Neural cell (in vitro differentiated cells): ENCODE data around the gene CPXM1.

Experiments used
- CTCF ChIP-seq: fragments of 450-650 bp; IDR thresholded peaks from 2 replicates; pipeline ENCODE4 v1.5.1; 2014; ENCODE audit warnings: antibody characterized with exemption, mild to moderate bottlenecking, moderate library complexity; ENCODE audit not compliant: poor library complexity, severe bottlenecking
- EP300 ChIP-seq: fragments of 450-650 bp; conservative IDR thresholded peaks from 2 replicates; pipeline ENCODE4 v1.6.1; 2014; ENCODE audit warnings: antibody characterized with exemption, mild to moderate bottlenecking, moderate library complexity; ENCODE audit not compliant: poor library complexity, severe bottlenecking
- EZH2 ChIP-seq: fragments of 200-600, 300-800 bp; shearing (Covaris generic), sonication (generic); IDR thresholded peaks from 2 replicates; pipeline ENCODE4 v1.6.1; 2014; ENCODE audit warnings: antibody characterized with exemption, low read length, borderline replicate concordance, mild to moderate bottlenecking; ENCODE audit not compliant: insufficient read depth, poor library complexity, severe bottlenecking
- POLR2AphosphoS5 ChIP-seq: IDR thresholded peaks from 2 replicates; pipeline ENCODE4 v1.6.1; 2012
- RAD21 ChIP-seq: fragments of 450-650 bp; conservative IDR thresholded peaks from 2 replicates; pipeline ENCODE4 v1.6.1; 2014; ENCODE audit warnings: antibody characterized with exemption, mild to moderate bottlenecking, moderate library complexity

- TF ChIP-seq CTCF (no peak), EP300 (no peak), RAD21 (no peak), POLR2AphosphoS5 (no peak), EZH2 (no peak)
These were observed 25.3 kb downstream of the CPXM1 start for GRCh38 chr20:2775139-2775538.
